Neural cell (in vitro differentiated cells): Measurements from ENCODE around the gene SNRPF.

ENCODE experiments used
- CTCF ChIP-seq: fragments of 450-650 bp; IDR thresholded peaks from 2 replicates; pipeline ENCODE4 v1.5.1; 2014; ENCODE audit warnings: antibody characterized with exemption, mild to moderate bottlenecking, moderate library complexity; ENCODE audit not compliant: poor library complexity, severe bottlenecking
- EZH2 ChIP-seq: fragments of 200-600, 300-800 bp; shearing (Covaris generic), sonication (generic); IDR thresholded peaks from 2 replicates; pipeline ENCODE4 v1.6.1; 2014; ENCODE audit warnings: antibody characterized with exemption, low read length, borderline replicate concordance, mild to moderate bottlenecking; ENCODE audit not compliant: insufficient read depth, poor library complexity, severe bottlenecking
- POLR2AphosphoS5 ChIP-seq: IDR thresholded peaks from 2 replicates; pipeline ENCODE4 v1.6.1; 2012
- RAD21 ChIP-seq: fragments of 450-650 bp; conservative IDR thresholded peaks from 2 replicates; pipeline ENCODE4 v1.6.1; 2014; ENCODE audit warnings: antibody characterized with exemption, mild to moderate bottlenecking, moderate library complexity
- TAF1 ChIP-seq: IDR thresholded peaks from 2 replicates; pipeline ENCODE4 v1.6.1; 2012; ENCODE audit warnings: low read depth

- TF ChIP-seq EZH2 = no peak
- no peak for TF ChIP-seq RAD21
- TF ChIP-seq CTCF = no peak
- no peak for TF ChIP-seq TAF1
- no peak for TF ChIP-seq POLR2AphosphoS5
These were observed 6.6 kb upstream of the SNRPF start for GRCh38 chr12:95852133-95852532.
